HCT116 (cell line): ENCODE measurements around the gene DOCK4.

Experiments used
- ATF3 ChIP-seq: IDR thresholded peaks from 2 replicates; pipeline ENCODE4 v1.6.1; 2012
- CBX3 ChIP-seq: IDR thresholded peaks from 2 replicates; pipeline ENCODE4 v1.6.1; 2012; ENCODE audit warnings: low read depth
- CTCF ChIP-seq, 3 experiments: fragments of 200-600 bp in 1 of 3; sonication (generic) in 1 of 3; IDR thresholded peaks in 2 of 3; conservative IDR thresholded peaks in 1 of 3; 2 replicates each; pipeline ENCODE4 v1.5.1; 2012 to 2017; ENCODE audit warnings: low read depth in 2 of 3, low read length in 2 of 3, antibody characterized with exemption in 1 of 3, borderline replicate concordance in 1 of 3, control low read depth in 1 of 3, mild to moderate bottlenecking in 1 of 3, mixed read lengths in 1 of 3, mixed run types in 1 of 3, moderate library complexity in 1 of 3; ENCODE audit not compliant: insufficient read depth in 1 of 3
- EGR1 ChIP-seq: IDR thresholded peaks from 2 replicates; pipeline ENCODE4 v1.6.1; 2012; ENCODE audit warnings: low read depth
- ELF1 ChIP-seq: IDR thresholded peaks from 2 replicates; pipeline ENCODE4 v1.6.1; 2012; ENCODE audit warnings: low read depth, borderline replicate concordance
- EZH2 ChIP-seq: fragments of 200-600 bp; sonication (generic); IDR thresholded peaks from 2 replicates; pipeline ENCODE4 v1.6.1; 2017; ENCODE audit warnings: antibody characterized with exemption, mixed run types
- FOSL1 ChIP-seq: IDR thresholded peaks from 2 replicates; pipeline ENCODE4 v1.6.1; 2012; ENCODE audit warnings: low read depth
- POLR2A ChIP-seq: IDR thresholded peaks from 2 replicates; pipeline ENCODE4 v1.7.0; 2011; ENCODE audit warnings: borderline replicate concordance; ENCODE audit not compliant: insufficient read depth, insufficient read length; ENCODE audit errors: extremely low read depth
- RAD21 ChIP-seq: IDR thresholded peaks from 2 replicates; pipeline ENCODE4 v1.6.1; 2012; ENCODE audit warnings: low read depth, mild to moderate bottlenecking
- SIN3A ChIP-seq: IDR thresholded peaks from 2 replicates; pipeline ENCODE4 v1.6.1; 2012; ENCODE audit warnings: low read depth
- YY1 ChIP-seq: IDR thresholded peaks from 2 replicates; pipeline ENCODE4 v1.6.1; 2011; ENCODE audit warnings: low read length, low read depth, moderate library complexity, mild to moderate bottlenecking; ENCODE audit not compliant: insufficient replicate concordance; ENCODE audit errors: extremely low read depth
- ZBTB33 ChIP-seq: IDR thresholded peaks from 2 replicates; pipeline ENCODE4 v1.6.1; 2011; ENCODE audit warnings: mild to moderate bottlenecking, low read length, moderate library complexity; ENCODE audit not compliant: insufficient replicate concordance; ENCODE audit errors: extremely low read depth
- ZFX ChIP-seq: fragments of 450-650 bp; IDR thresholded peaks from 2 replicates; pipeline ENCODE4 v1.6.1; 2017
- ZNF274 ChIP-seq: fragments of 200-500 bp; sonication (Bioruptor generic); IDR thresholded peaks from 2 replicates; pipeline ENCODE4 v1.6.1; 2014; ENCODE audit warnings: mild to moderate bottlenecking, low read depth, low read length, inconsistent platforms

GRCh38 chr7:112201411-112201810, 4.8 kb downstream of the DOCK4 start:
- TF ChIP-seq RAD21 (no peak), CBX3 (no peak), ZFX (no peak), POLR2A (no peak), CTCF (IDR thresholded peaks at IDR 0.05 in 2 of 3, conservative IDR thresholded peaks at IDR 0.05 in 1 of 3; ENCODE audit: borderline replicate concordance in 1 of 3, insufficient read depth in 1 of 3, low read depth in 2 of 3, low read length in 2 of 3) (no peak), FOSL1 (no peak), ELF1 (no peak), EZH2 (no peak), ZBTB33 (no peak), ATF3 (no peak), YY1 (no peak), ZNF274 (no peak), SIN3A (no peak), EGR1 (no peak)
